Brain pericyte (primary cell): Measurements from ENCODE around the gene COL21A1.

Experiments
- DNase-seq: peaks from one replicate; pipeline ENCODE4 v3.0.0-alpha.2; 2012; ENCODE audit warnings: low read depth, low spot score

COL21A1 gene

GRCh38 chr6:56115715-56116114, 131.7 kb downstream of the COL21A1 start:
- no peak for DNase-seq

DNA sequence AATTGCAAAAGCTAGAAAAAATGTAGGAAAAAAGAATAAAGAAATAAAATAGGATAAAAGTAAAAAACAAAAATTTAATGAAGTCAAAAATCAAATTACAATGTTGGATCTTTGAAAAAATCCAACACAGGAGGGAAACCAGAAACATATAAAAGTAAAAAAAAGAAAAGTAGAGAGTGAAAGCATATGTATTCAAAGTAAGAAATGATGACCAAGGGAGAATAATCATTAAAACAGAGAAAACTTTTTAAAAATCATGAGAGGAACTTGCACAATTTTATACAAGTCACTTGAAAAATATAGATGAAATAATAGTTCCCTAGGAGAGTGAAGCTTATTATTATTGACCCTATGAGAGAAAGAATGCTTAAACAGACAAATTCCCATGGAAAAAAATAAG, 138.2 kb downstream of the COL21A1 start:
- DNase-seq = no peak

DNA sequence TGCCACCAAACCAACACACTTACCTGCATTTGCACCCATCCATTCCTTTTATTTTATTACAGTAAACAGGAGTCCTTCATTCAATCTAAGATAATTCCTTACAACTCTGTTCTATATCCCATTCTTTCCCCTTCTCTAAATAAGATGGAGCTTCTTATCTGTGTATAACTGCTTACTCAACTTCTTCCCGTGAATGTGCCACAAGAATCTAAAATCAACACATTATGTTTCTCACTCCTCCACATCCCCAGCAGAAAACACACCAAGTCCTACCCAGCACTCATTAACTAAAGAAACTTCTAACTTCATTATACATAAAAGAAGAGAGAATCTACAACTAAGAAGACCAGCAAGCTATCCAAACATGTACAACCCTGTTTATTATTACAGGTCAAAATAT, 141.1 kb downstream of the COL21A1 start:
- DNase-seq = no peak

GRCh38 chr6:56104591-56104990, 142.8 kb downstream of the COL21A1 start:
- DNase-seq = no peak

DNA sequence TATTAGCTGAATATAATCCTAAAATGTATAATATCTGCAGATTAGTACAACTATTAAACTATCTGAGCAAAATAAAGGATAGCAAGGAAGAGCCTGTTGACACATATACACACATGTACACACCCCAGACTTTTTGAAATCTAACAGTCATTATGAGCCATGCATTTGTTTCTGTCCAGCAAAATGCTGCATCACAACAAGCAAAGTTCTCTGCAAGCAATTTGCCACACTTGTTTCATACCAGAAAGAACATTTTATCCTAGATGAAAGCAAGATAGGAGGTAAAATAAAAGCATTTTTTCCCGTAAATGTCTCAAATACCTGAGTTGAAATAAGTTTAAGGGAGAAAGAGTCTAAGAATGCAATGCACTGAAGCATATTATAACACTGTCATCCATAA, 145.2 kb downstream of the COL21A1 start:
- no peak for DNase-seq

- DNase-seq = peak; percentile 77
Observed at GRCh38 chr6:56101141-56101553, 146.2 kb downstream of the COL21A1 start.

GRCh38 chr6:56096946-56097621, 150.3 kb downstream of the COL21A1 start:
- DNase-seq = no peak

GRCh38 chr6:56096541-56096940, 150.8 kb downstream of the COL21A1 start:
- no peak for DNase-seq

- DNase-seq = no peak
Observed at GRCh38 chr6:56093776-56094175, 153.6 kb downstream of the COL21A1 start.

DNA sequence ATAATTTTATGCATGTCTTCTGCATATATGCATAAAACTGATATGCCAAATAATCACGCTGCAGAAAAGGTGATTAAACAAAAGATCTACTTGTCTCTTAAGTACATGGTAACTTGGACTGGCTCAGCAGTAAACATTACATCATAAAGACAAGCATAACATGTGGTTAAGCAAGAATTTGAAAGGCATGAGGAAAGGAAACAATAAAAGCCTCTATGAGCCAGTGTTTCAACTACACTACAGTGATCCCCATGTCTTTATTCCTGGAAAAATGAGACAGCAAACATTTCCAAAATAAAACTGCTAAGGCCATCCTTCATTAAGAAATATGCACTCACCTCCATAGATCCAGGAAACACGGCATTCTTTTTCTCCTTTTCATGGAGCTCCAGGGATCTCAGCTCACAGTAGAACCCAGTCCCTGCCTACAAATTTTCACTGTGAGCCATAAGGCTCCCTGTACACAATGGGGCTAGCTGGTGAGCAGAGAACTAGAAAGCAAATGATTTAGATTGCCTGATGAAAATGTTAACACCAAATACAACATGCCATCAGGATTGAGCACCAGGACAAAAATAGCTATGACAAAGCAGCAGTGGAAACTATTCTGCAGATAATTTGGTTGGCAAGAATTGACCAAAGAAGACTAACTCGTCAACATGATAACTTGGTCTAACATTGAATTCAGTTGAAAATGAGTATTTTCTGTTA, 156.1 kb downstream of the COL21A1 start:
- peak; percentile 60 for DNase-seq

- no peak for DNase-seq
Observed at GRCh38 chr6:56088641-56089040, 158.7 kb downstream of the COL21A1 start.

DNA sequence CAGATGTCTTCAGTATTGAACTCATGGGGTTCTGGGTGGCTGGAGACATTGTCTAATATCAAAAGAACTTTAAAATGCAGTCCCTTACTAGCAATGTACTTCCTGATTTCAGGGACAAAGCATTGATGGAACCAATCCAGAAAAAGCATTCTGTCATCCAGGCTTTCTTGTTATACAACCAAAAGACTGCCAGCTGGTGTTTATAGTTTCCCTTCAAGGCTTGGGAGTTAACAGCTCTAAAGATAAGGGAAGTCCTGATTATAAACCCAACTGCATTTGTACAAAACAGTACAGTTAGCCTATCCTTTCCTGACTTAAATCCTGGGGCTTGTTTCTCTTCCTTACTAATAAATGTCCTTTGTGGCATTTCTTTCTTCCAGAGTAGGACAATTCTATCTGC, 160.0 kb downstream of the COL21A1 start:
- DNase-seq = no peak

GRCh38 chr6:56079751-56080540, 167.4 kb downstream of the COL21A1 start:
- no peak for DNase-seq

DNA sequence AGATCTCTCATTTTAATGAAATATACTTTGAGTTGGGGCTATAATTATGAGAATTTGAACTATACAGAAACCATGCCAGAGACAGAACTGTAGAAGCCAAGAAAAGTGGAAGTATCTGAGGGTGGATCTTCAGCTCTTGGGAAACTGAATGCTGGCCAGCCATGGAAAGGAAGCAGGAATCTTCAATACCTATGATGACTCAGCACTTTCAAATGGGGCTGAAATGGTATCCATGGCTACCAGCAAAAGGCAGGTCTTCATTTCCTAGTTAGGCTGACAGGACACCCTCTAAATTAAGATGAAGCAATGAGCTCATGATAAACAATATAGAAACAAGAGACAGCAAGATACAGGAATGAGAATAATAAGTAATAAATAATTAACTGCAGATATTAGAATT, 171.3 kb downstream of the COL21A1 start:
- DNase-seq = no peak

GRCh38 chr6:56073761-56074160, 173.6 kb downstream of the COL21A1 start:
- no peak for DNase-seq

DNA sequence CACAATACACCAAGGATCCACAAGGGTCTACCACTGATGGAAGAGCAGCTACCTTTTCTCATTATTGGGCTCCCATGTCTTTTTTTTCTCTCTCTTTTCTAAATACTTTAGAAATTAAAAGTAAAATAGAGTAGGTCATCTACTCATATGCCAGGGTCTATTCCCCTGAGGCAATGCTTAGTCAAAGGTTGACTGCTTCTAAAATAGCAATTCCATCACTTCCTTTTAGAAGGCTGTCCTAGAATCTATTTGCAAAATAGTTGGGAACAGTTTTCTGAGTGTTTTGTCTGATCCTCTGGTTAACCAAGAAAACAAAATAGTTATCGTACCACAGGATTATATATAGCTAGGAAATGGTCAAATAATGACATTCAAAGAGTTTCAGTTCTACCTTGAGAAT, 174.1 kb downstream of the COL21A1 start:
- no peak for DNase-seq

DNA sequence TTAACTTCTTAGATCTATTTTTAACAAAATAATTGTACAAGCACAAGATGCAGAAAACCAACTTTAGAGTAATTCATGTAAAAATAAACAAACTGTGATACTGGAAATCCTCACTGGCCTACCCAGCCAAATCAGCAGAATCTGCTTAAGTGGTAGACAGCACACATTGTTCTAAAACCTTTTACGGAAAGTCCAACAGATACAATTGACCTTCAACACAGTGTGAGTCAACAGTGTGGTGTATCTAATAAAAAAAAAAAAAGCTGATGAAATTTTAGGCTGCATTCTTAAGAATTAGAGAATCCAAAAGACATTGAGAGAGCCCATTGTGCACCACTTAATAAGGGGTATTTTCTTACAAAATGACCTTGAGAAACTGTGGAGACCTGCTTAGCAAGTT, 174.5 kb downstream of the COL21A1 start:
- no peak for DNase-seq

DNA sequence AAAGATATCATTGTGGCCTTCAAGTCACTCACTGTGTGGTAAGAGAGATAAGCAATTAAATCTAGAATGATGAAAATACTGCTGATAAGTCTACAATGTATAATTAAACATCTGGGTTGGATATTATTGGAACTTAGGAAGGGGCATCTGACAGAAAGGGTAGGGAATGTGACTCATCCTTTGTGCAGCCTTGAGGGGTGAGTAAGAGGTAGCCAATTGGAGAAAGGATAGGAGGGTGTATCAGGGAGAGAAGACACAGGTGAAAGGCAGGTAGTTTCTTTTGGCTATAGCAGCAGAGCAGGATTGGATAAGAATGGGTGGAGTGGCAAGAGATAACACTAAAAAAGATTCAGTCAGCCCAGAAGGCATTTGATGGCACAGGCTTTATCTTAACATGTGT, 182.0 kb downstream of the COL21A1 start:
- no peak for DNase-seq

DNA sequence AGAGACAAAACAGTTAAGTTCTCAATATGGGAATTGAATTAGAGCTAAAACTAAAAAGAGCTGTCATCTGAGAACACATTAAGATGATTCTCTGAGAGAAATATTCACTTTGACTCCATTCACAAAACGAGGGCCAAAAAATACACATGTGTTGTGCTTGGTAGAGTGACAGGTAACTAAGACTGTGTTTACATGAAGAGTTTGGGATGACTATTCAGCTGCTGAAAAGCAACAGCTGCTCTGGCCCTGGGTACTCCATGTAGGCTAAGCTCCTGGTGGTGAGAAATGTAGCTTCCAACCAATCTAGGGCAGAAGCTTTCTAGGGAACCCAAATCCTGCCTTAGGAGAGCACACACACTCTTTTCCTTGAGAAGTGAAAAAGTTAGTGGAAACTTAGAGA, 184.5 kb downstream of the COL21A1 start:
- DNase-seq = no peak

DNA sequence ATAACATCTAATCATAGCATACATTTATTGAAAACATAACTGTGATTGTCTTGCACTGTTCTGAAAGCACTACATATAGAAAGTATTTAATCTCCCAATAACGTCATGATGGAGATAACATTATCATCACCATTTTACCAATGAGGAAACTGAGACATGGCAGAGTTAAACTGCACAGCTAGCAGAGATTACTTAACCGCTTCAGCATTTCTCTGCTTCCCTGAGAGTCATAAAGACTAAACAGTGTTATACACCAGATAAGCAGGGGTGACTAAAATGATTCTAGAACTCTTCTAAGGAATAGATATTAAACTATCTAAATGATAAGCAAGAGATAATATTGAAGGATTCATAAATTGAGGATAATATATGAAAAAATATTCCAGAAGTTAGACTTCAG, 188.7 kb downstream of the COL21A1 start:
- DNase-seq = no peak

DNA sequence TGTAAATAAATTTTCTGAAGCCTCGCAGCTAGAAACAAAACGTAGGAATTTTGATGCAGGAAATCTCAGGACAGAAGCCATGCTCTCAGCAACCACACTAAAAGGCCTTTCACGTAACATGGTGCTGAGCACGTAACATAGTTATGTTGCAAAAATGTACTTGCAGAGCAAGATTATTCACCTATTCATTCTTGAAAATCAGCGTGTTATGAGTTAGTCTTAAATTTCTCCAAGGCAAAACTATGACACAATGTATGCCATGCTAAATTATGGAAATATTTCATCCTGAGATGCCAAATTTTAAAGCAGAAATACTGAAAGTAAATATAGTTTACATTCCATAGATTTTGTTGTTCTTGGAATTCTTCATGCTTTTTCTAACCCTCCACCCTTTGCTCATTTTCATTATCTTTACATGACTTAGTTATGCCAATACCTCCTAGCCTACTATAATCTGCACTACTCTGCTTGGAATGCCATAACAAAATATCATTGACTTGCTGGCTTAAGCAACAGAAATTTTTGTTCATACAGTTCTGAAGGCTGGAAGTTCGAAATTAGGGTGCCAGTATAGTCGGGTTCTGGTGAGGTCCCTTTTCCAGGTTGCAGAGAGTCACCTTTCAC, 192.2 kb downstream of the COL21A1 start:
- no peak for DNase-seq

GRCh38 chr6:56051202-56051598, 196.2 kb downstream of the COL21A1 start:
- no peak for DNase-seq
